ENCODE measurements around the gene HS3ST4. TPM values are rescaled to one million over a fixed set of nuclear protein-coding genes. Genes with fewer than 3 reads are reported as not detected.

HS3ST4 gene
- total RNA-seq, 1 experiment from 2014 or later = not detected

- peaks cover 4 to 18% of the 10 kb centered on the region in 2 experiments; a peak in 2 of 4 replicates for H3K9me3 ChIP-seq (ENCODE audit: control insufficient read depth in 1 of 2, insufficient read depth in 1 of 2, low read depth in 1 of 2, low read length in 2 of 2)
- H2AFZ ChIP-seq (ENCODE audit: low read depth, low read length, poor library complexity, severe bottlenecking) = no peak overlapping the region
- RAD21 ChIA-PET (ENCODE audit: low non-redundant PET in 1 of 2, low total read pairs in 2 of 2, uncharacterized antibody in 2 of 2, unreplicated experiment in 2 of 2) = no interaction called here
- H3K4me1 ChIP-seq (ENCODE audit: control insufficient read depth in 1 of 2, insufficient read depth in 2 of 2, low read length in 2 of 2) = no peaks in the 10 kb centered on the region
- CTCF ChIA-PET = no interaction called here
- H3K4me2 ChIP-seq (ENCODE audit: low read length) = no peak overlapping the region
- no peak overlapping the region for H3K9ac ChIP-seq (ENCODE audit: low read length)
- ATAC-seq = no peak
- no peak overlapping the region for H3K4me3 ChIP-seq (replicated peaks in 1 of 2; ENCODE audit: low read depth in 1 of 2, low read length in 2 of 2)
- intact Hi-C loops (cut with micrococcal nuclease) = no loop called here
- DNase-seq (ENCODE audit: low read depth, low spot score) = no peak
- no TSS peak for BruUV-seq (replicated peaks)
- H3K27me3 ChIP-seq (ENCODE audit: insufficient read depth, low read length) = no peaks in the 10 kb centered on the region
- POLR2A ChIA-PET = no interaction called here
- TF ChIP-seq REST (IDR thresholded peaks at IDR 0.05; ENCODE audit: low read depth) (no peak), ZBTB33 (IDR thresholded peaks at IDR 0.05; ENCODE audit: extremely low read depth, insufficient replicate concordance, low read length) (no peak), CTCF (IDR thresholded peaks at IDR 0.05 in 2 of 3, conservative IDR thresholded peaks at IDR 0.05 in 1 of 3; ENCODE audit: borderline replicate concordance in 1 of 3, insufficient read depth in 1 of 3, low read depth in 2 of 3, low read length in 2 of 3) (no peak), SIN3A (IDR thresholded peaks at IDR 0.05; ENCODE audit: low read depth) (no peak), SRF (IDR thresholded peaks at IDR 0.05; ENCODE audit: low read depth) (no peak), YY1 (IDR thresholded peaks at IDR 0.05; ENCODE audit: extremely low read depth, insufficient replicate concordance, low read depth, low read length) (no peak), EZH2 (IDR thresholded peaks at IDR 0.05) (no peak), ATF3 (IDR thresholded peaks at IDR 0.05) (no peak), CEBPB (IDR thresholded peaks at IDR 0.05; ENCODE audit: low read depth) (no peak), EZH2phosphoT487 (IDR thresholded peaks at IDR 0.05; ENCODE audit: borderline replicate concordance) (no peak), FOSL1 (IDR thresholded peaks at IDR 0.05; ENCODE audit: low read depth) (no peak), ZNF274 (IDR thresholded peaks at IDR 0.05; ENCODE audit: low read depth, low read length) (no peak), JUND (IDR thresholded peaks at IDR 0.05) (no peak), POLR2A (IDR thresholded peaks at IDR 0.05; ENCODE audit: borderline replicate concordance, extremely low read depth, insufficient read depth, insufficient read length) (no peak), ELF1 (IDR thresholded peaks at IDR 0.05; ENCODE audit: borderline replicate concordance, low read depth) (no peak), RAD21 (IDR thresholded peaks at IDR 0.05; ENCODE audit: low read depth) (no peak), SP1 (IDR thresholded peaks at IDR 0.05; ENCODE audit: low read depth) (no peak), EGR1 (IDR thresholded peaks at IDR 0.05; ENCODE audit: low read depth) (no peak), POLR2AphosphoS5 (IDR thresholded peaks at IDR 0.05; ENCODE audit: low read depth, low read length) (no peak), TCF7L2 (IDR thresholded peaks at IDR 0.05; ENCODE audit: borderline replicate concordance, extremely low read depth, insufficient read depth, insufficient read length) (no peak)
- H3K79me2 ChIP-seq (ENCODE audit: insufficient read depth, low read length) = no peaks in the 10 kb centered on the region
- H3K36me3 ChIP-seq (ENCODE audit: control insufficient read depth in 1 of 2, insufficient read depth in 2 of 2, low read length in 2 of 2) = no peaks in the 10 kb centered on the region
- no peaks in the 10 kb centered on the region for H4K20me1 ChIP-seq (ENCODE audit: insufficient read depth)
- no peaks in the 10 kb centered on the region for H3K9me2 ChIP-seq (ENCODE audit: insufficient read depth)
- H3K27ac ChIP-seq (ENCODE audit: low read depth, low read length) = no peak overlapping the region
These were observed 387.1 kb downstream of the HS3ST4 start for GRCh38 chr16:26078716-26079355.

All from HCT116 (cell line).